HG03558 (cell line): ENCODE measurements around the gene LYRM1.

Experiments
- ATAC-seq: cut with Tn5 transposase; IDR thresholded peaks from one replicate; pipeline ENCODE4 v1.9.1; 2021; ENCODE audit warnings: moderate number of reproducible peaks; ENCODE audit not compliant: unreplicated experiment; ENCODE audit errors: extremely low read depth

LYRM1 gene

DNA sequence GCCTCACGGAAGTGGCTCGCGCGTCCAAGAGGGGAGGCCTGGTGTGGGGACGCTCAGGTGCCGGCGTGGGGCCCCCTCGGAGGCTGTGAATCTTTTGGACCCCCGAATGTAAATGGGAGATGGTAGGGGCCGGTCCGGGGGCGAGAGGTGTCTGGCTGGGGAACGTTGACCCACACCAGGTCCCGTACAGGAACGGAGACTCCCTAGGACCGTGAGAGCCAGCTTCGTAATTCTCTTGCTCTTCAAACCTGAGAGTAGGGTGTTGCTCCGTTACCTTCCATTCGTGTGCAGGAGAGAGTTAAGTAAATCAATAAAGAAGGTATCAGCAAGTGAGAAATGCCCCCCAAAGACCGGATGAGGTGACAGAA is 481 bp downstream of the LYRM1 start:
- ATAC-seq = no peak

DNA sequence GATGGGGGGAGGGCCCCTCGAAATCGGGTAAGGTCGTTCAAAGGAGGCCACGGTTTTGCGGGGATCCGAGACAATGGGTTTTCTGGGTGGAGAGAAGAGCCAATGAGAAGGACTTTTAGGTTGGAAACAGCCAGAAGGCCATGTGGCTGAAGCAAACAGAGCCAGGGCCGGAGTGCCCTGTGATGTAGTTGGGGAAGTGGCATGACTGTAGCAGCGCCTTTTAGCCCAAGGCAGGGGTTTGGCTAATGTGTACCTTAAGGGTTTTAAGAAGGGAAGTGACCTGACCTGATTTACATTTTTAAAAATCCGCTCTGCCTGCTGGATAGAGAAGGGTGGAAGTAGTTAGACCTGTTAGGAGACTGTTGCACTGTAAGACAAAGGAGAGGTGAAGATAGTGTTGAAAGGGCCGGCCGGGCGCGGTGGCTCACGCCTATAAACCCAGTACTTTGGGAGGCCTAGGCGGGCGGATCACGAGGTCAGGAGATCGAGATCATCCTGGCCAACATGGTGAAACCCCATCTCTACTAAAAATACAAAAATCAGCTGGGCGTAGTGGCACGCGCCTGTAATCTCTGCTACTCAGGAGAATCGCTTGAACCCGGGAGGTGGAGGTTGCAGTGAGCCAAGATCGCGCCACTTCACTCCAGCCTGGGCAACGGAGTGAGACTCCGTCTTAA is 1.0 kb downstream of the LYRM1 start:
- no peak for ATAC-seq

DNA sequence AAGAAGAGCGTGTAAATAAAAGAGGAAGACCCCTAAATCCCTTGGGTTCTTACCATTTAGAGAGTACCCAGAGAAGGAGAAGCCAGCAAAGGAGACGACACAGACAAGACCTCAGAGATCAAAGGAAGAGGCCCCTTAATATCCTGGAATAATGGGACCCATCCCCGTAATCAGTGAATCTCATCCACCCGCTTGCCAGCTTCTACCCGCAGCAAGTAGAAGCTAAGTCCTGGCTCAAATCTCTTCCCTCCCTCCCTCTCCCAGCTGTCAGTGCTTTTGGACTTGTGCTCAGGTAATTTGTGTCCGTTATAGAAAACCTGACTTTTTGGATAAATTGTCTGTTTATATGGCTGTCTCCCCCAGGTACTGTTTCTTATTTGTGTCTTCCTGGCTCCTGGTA is 1.9 kb downstream of the LYRM1 start:
- ATAC-seq = no peak

DNA sequence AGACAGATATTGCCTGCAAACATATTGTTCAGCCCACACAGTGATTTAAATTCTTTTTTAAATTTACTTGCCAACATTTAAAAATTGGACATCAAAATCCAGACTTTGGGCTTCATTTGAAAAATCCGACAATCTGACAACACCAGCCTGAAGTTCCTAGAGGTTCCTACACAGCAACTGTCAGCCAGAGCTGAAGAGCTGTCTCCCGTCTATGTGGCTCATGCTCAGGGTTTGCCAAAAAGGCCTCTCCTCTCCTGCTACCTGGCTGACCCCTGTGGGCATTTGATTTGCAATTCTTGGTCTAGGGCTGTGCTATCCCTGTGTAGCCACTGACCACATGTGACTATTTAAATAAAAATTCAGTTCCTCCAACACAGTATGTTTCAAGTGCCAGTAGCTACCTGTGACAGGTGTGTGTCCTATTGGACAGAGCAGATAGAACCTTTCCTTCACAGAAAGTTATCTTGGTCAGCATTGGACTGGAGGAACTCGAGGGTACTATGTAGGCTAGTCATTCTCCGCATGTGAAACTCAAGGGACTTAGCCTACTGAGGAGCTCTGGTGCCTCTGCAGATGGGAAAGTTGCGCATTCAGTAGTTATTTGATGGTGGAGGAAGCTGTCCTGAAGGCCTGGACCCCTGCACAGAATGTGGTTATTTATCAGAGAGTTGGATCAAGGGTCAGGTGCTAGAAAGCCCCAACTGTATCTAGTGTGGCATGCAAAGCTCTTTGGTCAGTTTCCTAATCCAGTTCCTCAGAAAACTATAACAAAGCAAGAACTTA is 2.7 kb downstream of the LYRM1 start:
- ATAC-seq = no peak

DNA sequence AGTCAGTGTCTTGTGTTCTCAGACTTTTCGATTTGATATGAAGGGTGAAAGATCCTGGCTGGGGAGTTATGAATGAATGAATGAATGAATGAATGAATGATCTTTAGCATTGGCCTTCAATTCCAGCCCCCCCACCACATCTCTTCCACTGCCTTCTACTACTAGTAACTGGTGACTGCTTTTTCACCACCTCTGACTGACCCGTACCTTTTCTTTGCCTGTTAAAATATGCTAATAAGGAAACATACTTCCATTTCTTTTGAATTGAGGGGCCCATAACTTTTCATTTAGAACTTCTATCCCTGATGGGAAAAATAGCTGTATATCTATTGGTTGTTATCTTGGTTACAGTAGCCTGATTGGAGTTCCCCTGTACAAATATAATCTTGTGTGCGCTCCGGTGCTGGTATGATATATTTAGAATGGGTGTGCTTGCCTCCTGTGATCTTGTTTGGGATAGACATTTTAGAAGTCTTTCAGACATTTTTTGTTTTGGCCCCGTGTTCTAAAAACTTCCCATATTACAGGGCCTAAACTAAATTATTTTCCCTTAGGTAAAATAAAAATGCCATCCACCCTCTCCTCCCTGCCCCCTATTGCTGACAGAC is 3.4 kb downstream of the LYRM1 start:
- ATAC-seq = no peak

DNA sequence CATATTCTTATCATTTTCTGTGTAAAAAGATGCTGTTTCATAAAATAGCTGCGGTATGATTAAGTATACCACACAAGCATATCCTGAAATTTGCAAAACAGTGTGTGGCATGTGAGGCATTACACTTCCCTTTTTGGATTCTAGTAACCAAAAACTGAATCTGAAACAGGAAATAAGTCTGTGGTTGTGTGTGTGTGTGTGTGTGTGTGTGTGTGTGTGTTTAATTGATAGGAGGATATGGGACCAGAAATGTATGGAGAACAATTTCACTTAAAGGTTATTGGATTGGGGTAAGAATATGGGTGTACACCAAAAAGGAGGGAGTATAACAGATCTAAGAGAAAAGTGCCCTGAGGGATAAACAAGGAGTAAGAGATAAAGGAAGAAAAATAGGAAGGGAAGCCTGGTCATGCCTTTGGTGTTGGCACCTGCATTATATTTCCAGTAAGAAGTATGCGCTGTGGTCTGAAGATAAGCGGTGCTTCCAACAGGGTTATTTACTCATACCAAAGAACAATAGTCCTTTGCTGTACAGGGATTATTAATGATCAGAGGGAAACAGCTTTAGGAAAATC is 4.0 kb downstream of the LYRM1 start:
- ATAC-seq = no peak

DNA sequence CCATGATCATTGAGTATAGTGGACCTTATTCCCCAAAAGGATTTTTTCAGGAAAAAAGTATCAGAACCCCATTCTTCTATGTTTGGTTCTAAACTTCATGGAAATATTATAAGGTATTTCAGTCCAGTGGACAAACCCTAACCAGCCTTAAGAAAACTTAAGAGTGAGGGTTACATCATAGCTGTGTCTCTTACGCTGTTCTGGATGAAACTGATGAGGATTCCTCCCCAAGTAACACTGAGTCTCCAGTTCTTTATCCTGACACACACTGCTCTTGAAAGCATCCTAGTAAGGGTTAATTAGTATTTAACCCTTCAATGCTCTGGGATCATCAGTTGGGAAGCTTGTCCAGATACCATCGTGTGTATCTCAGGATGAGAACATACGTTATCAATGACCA is 5.0 kb downstream of the LYRM1 start:
- ATAC-seq = no peak

DNA sequence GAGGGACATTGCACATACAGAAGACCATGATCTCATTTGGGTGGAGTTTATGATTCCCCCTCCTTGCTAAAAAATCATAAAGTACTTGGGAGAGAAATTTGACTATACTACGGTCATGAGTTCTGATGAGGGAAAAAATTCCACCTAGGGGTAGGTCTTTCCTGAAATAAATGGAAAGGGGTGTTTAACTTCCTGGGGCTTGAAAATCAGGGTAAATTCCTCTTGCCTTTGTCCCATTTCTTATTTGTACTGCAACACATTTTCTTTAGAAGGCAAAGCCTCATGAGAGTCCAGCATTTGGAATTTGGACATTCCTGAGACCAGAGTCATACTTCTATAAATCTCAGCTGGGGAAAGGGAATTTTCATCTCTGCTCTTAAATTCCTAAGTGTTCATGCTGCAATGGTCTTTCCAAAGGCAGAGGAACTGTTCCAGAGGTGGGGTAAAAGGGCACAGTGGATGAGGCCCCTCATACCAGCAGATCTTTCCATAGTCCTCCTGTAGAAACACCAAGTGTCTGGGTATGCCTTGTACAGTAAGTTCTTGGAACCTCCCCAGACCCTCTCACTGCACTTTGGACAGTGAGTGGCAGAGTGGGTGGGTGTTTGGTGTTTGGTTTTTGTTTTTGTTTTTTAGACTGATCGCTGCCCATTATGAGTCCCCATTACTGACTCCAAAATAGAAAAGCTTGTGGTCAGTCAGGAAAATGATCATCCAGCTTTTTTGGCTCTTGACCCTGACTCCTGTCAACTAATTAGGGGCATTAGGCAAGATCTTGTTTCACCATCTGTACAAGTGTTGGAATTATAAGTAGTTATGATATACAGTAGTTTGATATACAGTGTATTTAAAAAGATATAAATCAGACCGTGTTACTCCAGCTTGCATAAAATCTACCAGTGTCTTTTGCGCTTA is 6.0 kb downstream of the LYRM1 start:
- ATAC-seq = no peak

DNA sequence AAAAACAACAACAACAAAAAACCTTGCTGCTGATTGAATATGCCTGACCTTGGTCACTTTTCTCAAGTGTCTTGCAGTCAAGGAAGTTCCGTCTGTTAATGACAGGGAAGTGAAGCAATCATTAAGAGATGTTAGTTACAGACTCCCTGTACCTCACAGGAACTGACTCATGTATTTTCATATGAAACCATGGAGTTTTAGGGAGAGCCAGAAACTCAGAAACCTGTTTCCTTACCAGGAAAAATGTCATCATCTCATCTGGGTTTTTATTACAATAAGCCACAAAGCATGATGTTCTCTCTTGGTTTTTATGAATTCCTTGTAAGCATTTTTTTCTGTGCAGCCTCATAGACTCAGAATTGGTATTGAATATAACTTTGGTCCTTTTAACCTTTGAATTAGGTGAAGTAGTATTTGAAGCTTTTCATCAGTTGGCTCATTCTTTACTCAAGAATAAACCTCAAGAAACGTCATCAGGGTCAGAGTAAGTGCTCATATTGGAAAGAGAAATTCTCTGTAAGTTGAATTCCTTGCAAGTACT is 10.3 kb downstream of the LYRM1 start:
- ATAC-seq = no peak

DNA sequence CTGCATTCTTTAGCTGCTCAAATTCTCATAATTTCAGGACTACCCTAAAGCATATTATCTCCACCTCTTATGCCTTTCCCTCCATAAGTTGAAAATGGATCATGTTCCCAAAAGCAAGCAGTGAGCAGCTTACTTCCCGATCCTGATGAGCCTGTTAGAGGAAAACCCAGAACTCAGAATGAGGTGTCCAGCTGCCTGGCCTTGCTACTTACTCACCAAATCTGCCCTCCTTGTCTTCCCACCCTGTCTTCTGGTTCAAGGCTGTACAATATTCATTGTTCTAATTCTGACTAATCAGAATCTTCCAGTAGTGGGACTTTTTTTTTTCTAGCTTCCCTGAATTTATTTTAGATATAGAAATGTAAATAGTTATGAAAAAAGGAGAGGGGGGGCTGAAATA is 10.8 kb downstream of the LYRM1 start:
- ATAC-seq = no peak

DNA sequence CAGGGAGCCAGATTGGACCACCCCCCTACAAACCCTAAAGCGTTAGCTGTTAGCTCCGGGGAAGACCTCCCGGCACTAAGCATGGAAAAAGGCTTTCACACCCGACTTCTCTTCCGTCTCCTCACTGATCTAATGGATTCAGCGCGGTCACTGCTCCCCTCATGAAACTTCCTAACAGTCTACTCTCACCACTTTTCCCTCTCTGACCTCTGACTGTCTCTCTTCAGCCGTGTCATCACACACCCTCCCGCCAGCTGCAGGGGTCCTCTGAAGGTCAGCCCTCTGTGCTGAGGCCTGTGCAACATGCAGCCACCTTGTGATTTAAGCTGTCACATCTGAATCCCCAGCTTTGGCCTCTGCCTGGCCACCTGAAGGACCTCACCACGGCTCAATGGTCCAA is 15.7 kb downstream of the LYRM1 start:
- ATAC-seq = no peak

DNA sequence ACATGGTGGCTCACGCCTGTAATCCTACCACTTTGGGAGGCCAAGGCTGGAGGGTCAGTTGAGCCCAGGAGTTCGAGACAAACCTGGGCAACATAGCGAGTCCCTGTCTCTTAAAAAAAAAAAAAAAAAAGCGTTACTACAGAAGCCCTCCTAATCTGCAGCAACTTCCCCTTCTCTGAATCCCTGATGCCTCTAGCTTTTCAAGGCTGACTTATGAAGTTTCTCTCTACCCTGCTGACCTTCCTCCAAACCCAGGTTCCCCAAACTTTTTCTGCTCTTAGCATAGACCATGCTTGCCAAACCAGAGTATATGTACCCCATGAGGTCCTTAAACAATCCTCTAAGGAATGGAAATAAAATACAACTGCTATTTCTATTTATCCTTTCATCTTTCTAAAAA is 16.4 kb downstream of the LYRM1 start:
- ATAC-seq = no peak

DNA sequence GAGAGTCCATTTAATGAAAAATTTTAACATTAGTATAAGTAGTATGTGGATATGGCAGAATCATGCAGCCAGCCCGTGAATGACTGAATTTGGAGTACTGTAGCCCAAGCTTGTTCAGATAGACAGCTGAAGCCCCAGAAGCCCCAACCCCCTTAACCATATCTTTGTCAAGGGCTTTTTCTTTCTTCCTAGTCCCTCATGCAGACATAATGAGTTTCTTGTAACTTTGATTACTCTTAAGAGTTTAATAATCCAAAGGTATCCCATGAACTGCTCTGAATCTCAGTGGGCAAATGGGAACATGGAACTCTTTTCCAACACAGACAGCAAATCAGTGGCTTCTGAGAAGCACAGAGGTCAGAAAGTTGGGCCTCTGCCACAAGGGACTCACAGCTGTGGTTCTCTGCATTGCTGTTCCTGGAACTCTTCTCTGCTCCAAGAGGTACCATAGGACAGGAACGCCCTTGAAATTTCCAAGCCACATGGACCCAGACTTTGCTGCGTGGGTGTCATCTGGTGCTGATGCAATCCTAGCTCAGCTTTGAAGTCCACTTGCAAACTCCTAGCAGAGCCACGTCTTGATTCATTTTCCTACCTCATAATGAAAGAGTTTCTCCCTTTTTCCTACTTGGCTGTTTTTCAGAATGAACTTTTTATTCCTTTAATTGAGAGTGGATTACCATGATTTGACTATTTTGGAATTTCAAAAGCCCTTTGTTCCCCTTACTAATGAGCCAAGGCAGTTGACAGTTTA is 18.1 kb downstream of the LYRM1 start:
- no peak for ATAC-seq

DNA sequence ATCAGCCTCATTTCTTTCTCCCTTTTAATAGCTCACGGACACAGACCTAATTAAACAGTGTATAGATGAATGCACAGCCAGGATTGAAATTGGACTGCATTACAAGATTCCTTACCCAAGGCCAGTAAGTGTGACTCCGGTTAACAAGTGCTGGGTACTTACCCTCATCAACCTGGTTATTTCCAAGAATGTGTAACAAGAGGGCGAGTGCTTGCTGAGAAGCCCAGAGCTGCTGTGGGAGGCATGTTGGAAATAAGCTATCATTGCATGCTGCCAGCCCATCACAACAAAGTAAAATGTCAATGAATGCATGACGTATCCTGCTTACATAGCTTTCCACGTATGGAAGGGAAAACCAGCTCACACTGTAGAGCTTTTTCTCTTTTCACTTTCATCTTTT is 19.5 kb downstream of the LYRM1 start:
- no peak for ATAC-seq

DNA sequence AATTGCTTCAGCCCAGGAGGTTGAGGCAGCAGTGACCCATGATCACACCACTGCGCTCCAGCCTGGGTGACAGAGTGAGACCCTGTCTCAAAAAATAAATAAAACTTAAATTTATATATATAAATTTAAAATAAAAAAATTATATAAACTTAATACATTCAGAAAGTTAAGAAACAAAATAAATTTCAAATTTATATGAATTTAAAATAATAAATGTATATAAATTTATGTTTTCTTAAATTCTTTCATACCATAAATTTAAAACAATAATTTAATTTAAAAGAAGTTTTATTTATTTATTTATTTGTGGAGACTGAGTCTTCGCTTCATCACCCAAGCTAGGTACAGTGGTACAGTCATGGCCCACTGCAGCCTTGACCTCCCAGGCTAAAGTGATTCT is 20.2 kb downstream of the LYRM1 start:
- no peak for ATAC-seq

DNA sequence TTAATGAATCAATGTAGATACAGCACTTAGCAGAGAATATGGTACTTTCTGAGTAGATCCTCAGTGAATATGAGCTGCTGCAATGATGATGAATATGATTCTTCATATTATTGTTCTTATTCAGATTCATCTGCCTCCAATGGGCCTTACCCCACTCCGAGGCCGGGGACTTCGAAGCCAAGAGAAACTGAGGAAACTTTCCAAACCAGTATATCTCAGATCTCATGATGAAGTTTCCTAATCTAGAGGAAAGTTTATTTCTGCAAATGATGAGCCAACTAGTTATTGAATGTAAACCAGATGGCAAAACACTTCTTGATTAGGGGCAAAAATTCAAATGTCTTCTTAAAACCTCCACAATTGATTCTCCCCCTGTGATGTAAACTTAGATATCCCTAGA is 23.3 kb downstream of the LYRM1 start:
- ATAC-seq = no peak

DNA sequence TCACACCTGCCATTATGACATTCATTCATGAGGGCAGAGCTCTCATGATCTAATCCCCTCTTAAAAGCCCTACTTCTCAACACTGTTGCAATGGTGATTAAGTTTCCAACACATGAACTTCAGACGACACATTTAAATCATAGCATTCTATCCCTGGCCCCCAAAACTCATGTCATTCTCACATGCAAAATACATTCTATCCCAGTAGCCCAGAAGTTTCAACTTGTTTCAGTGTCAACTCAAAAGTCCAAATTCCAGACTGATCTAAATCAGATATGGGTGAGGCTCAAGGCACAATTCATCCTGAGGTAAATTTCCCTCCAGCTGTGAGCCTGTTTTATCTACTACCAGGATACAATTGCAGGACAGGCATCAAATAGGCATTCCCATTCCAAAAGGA is 25.2 kb downstream of the LYRM1 start:
- no peak for ATAC-seq

DNA sequence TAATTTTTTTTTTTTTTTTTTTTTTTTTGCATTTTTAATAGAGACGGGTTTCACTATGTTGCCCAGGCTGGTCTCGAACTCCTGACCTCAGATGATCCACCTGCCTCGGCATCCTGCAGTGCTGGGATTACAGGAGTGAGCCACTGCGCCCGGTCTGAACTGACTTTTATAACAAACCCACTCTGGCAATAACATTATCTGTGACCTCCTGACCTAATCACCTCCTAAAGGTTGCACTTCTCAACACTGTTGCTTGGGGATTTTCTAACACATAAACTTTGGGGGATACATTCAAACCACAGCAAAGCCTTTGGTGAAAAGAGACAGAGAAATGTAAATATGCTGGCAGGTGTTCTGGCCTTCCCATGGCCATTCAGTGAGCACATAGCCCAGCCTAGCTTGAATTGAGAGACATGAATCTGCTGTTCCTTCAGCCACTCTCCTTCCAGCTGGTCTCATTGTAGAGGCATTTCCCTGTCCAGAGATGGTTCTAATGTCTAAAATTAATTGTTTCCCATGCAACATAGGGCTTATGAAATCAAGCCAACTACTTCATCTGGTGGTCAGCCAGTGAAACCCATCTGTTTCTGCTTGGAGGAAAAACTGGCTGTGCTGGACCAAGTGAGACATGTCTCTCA is 28.3 kb downstream of the LYRM1 start:
- no peak for ATAC-seq
